ENCODE results near the gene HOXA6.

HOXA6 gene

DNA sequence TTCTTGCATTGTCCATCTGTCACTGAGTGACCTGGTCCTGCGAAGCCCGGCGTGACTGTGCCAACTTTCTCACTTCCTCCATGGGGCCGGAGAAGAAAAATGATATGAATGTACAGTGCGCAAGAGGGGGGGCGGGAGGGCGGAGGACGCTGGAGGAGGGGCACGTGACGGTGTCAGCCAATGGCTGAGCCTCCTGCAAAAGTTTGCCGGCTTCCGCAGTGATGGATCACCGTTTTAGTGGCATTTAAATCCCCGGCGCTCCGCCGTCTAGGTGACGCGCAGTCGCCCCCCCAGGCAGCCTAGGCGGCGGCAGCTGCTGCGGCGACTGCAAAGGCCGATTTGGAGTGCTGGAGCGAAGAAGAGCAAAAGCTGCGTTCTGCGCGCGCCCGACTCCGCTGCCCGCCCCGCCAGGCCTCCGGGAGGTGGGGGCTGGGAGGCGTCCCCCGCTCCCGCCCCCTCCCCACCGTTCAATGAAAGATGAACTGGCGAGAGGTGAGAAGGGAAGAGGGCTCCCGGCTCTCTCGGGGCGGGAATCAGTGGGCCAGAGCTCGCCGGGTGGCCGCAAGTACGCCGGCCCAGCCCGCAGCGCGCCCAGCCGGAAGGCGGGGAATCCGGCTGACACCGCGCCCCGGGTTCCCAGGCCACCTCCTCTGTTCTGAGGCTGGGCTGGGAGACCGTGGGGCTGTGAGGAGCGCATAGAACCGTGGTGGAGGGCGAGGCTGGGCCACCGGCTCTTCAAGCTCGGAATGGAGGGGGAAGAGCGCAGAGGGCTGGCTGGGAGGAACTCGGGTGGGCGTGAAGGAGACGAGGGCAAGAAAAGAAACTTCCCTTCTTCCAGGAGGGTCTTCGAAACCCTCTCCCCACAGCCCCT, 51.4 kb downstream of the HOXA6 start, which contains the start of gene HOXA1:
TSS of gene HOXA1 (minus strand) at position 104 of the 871 bp plus-strand sequence. CDS start at position 16, 88 bp downstream.
- DNase-seq, result peak; percentile 71

Measured in central memory CD4-positive, alpha-beta T cell (primary cell).